A549 treated with GW870086 at 1 μM for 4 hours (cell line): ENCODE measurements around the gene NSMCE4A. TPM values are rescaled to one million over a fixed set of nuclear protein-coding genes. Genes with fewer than 3 reads are reported as not detected.

Experiments used
- total RNA-seq: library from RNA; stranded (reverse); fragments of 200-300 nt; extraction: Qiagen RNA extraction; gene quantifications from 5 replicates; pipeline ENCODE4 v1.2.3, GENCODE V29; 2022; ENCODE audit warnings: low read depth

NSMCE4A gene
- 59.4 to 67.1 TPM (median 64.5 TPM) in 5 replicates for total RNA-seq

GRCh38 chr10:121974535-121975294 is at the start of gene NSMCE4A:
Gene NSMCE4A (minus strand): TSS chr10:121975217. CDS start chr10:121975165, 52 bp downstream.

DNA sequence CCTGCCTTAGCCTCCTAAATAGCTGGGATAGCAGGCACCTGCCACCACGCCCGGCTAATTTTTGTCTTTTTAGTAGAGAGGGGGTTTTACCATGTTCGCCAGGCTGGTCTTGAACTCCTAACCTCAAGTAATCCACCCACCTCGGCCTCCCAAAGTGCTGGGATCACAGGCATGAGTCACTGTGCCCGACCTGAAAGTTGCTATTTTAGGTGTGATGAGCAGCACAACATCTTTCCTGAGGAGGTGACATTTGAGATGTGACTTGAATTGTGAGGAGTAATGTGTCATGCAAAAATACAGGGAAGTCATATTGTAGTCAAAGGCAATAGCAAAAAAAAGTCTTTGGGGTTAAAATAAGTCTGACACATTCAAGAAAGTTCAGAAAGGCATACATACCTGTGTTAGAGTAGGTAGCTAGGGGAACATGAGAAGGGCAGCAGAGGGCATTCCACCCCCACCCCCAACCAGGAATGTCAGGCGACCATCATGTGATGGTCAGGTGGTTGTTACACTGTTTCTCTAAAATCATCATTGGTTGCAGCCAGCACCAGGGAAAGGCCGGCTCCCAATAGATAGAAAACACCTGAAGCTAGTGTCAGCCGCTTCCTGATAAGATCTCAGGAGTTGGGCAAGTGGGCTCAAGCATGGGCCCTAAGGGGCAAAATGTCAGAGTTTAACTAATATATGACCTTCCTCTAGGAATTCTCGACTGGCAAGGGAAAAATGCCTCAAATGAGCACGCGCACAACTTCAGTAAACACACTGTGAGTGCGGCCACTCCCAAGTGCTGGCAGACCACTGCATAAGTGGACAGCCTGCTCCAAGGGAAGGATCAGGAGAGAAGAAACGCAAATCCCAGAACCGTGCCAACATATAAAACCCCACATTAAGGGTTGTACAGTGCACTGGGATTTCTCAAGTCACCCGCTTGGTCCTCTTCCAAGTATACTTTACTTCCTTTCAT is 13.6 kb upstream of the NSMCE4A start, which contains the start of gene TACC2:
Gene TACC2 (plus strand): TSS at position 803 of the 964 bp plus-strand sequence. CDS start 32,819 bp downstream, outside the sequence.

DNA sequence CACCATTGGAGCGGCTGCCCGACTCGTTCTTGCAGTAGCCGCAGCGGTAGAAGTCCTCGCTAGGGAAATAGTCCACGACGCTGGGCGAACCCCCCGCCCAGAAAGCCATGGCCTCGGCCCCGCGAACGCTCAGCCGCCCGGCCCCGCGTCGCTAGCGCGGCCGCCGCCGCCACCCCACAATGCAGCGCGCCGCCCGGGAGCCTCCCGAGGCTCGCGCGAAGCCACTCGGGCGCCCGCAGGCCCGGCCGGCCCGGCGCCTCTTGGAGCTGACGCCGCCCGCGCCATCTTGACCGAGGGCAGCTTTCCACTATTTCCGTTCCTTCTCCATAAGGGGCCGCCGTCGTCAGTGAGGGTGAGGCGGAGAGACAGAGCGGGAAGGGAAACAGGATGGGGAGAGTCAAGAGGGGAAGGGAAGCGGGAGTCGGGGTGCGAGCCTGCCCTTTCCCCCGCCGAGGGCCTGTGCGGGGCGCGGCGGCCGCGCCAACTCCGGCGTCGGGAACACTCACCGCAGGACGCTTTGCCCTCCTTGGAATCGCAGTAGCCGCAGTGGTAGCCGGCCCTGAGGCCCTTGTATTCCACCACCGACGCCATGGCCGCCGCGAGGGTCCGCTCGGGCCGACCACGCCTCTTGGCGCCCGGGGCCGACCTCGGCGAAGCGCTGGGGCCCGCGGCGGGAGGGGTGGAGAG is 47.0 kb downstream of the NSMCE4A start, which contains the start of gene ATE1:
Gene ATE1 (minus strand): TSS at position 191 of the 687 bp plus-strand sequence. CDS start 82 bp downstream, at position 109.

Other genes starting within 250 kb of the NSMCE4A start
- gene ATE1, start 47.2 kb downstream of the NSMCE4A start, total RNA-seq, result 14.4 to 23.1 TPM (median 19.4 TPM) in 5 replicates
- gene TACC2, start 13.9 kb upstream of the NSMCE4A start, total RNA-seq, result 76.2 to 94.9 TPM (median 91.9 TPM) in 5 replicates